Liver (tissue), 9 donors: ENCODE data around the gene EXD3. TPM values are rescaled to one million over a fixed set of nuclear protein-coding genes. Genes with fewer than 3 reads are reported as not detected.
"Not testable (repeated sequence)": the region's sequence is repeated elsewhere in the genome, so short reads cannot be mapped to it uniquely, and the experiment has no call there.

Source experiments
- DNase-seq: peaks from one replicate; pipeline ENCODE4 v3.0.0-alpha.2; 2017; ENCODE audit warnings: low spot score
- H3K27ac ChIP-seq, 2 donors: one replicate each; pipeline ENCODE4 v1.7.0; 2013; ENCODE audit warnings: inconsistent platforms in 2 of 2, low read length in 2 of 2, control low read depth in 1 of 2, low read depth in 1 of 2, mild to moderate bottlenecking in 1 of 2
- H3K27me3 ChIP-seq, 4 donors: one replicate each; pipeline versions ENCODE4 v1.6.1 to v1.7.0; 2013; ENCODE audit warnings: low read length in 3 of 4, inconsistent platforms in 1 of 4, mild to moderate bottlenecking in 1 of 4, moderate library complexity in 1 of 4; ENCODE audit not compliant: control insufficient read depth in 4 of 4, insufficient read depth in 4 of 4
- H3K36me3 ChIP-seq, 4 donors: one replicate each; pipeline versions ENCODE4 v1.6.1 to v1.7.0; 2013; ENCODE audit warnings: low read length in 3 of 4, mild to moderate bottlenecking in 3 of 4, low read depth in 1 of 4, moderate library complexity in 1 of 4; ENCODE audit not compliant: control insufficient read depth in 4 of 4, insufficient read depth in 3 of 4
- H3K4me1 ChIP-seq, 4 donors: one replicate each; pipeline versions ENCODE4 v1.6.1 to v1.7.0; 2013; ENCODE audit warnings: low read length in 3 of 4, mild to moderate bottlenecking in 3 of 4, moderate library complexity in 1 of 4; ENCODE audit not compliant: control insufficient read depth in 4 of 4, insufficient read depth in 4 of 4
- H3K4me3 ChIP-seq, 3 donors: one replicate each; pipeline versions ENCODE4 v1.6.1 to v1.7.0; 2013; ENCODE audit warnings: low read length in 3 of 3, control low read depth in 1 of 3, low read depth in 1 of 3, mild to moderate bottlenecking in 1 of 3
- H3K9ac ChIP-seq, 2 donors: one replicate each; pipeline ENCODE4 v1.7.0; 2013; ENCODE audit warnings: low read length in 2 of 2, mild to moderate bottlenecking in 2 of 2, moderate library complexity in 2 of 2, control low read depth in 1 of 2, low read depth in 1 of 2
- H3K9me3 ChIP-seq, 4 donors: one replicate each; pipeline versions ENCODE4 v1.6.1 to v1.7.0; 2013; ENCODE audit warnings: low read length in 3 of 4; ENCODE audit not compliant: control insufficient read depth in 4 of 4
- EGR1 ChIP-seq, 2 donors: IDR thresholded peaks; 2 replicates each; pipeline ENCODE4 v1.6.1; 2016 to 2018; ENCODE audit warnings: antibody characterized with exemption in 2 of 2, low read depth in 2 of 2
- FOXA1 ChIP-seq: IDR thresholded peaks from 2 replicates; pipeline ENCODE4 v1.6.1; 2016; ENCODE audit warnings: antibody characterized with exemption
- GABPA ChIP-seq, 2 donors: IDR thresholded peaks in 1 of 2; conservative IDR thresholded peaks in 1 of 2; 2 replicates each; pipeline ENCODE4 v1.6.1; 2016; ENCODE audit warnings: antibody characterized with exemption in 2 of 2, mild to moderate bottlenecking in 1 of 2, moderate library complexity in 1 of 2
- HNF4A ChIP-seq, 2 donors: conservative IDR thresholded peaks; 2 replicates each; pipeline ENCODE4 v1.6.1; 2016; ENCODE audit warnings: antibody characterized with exemption in 2 of 2, mild to moderate bottlenecking in 2 of 2
- HNF4G ChIP-seq: IDR thresholded peaks from 2 replicates; pipeline ENCODE4 v1.6.1; 2016; ENCODE audit warnings: antibody characterized with exemption
- JUND ChIP-seq, 2 donors: IDR thresholded peaks; 2 replicates each; pipeline ENCODE4 v1.6.1; 2016; ENCODE audit warnings: antibody characterized with exemption in 2 of 2
- MAX ChIP-seq: IDR thresholded peaks from 2 replicates; pipeline ENCODE4 v1.6.1; 2016; ENCODE audit warnings: antibody characterized with exemption
- NR2F2 ChIP-seq: IDR thresholded peaks from 2 replicates; pipeline ENCODE4 v1.6.1; 2016; ENCODE audit warnings: antibody characterized with exemption
- RAD21 ChIP-seq, 2 donors: IDR thresholded peaks; 2 replicates each; pipeline ENCODE4 v1.6.1; 2016; ENCODE audit warnings: antibody characterized with exemption in 2 of 2, mild to moderate bottlenecking in 2 of 2
- RXRA ChIP-seq, 2 donors: IDR thresholded peaks; 2 replicates each; pipeline ENCODE4 v1.6.1; 2017 to 2018; ENCODE audit warnings: antibody characterized with exemption in 2 of 2, mild to moderate bottlenecking in 1 of 2
- SP1 ChIP-seq: IDR thresholded peaks from 2 replicates; pipeline ENCODE4 v1.6.1; 2018; ENCODE audit warnings: antibody characterized with exemption, mild to moderate bottlenecking
- YY1 ChIP-seq: IDR thresholded peaks from 2 replicates; pipeline ENCODE4 v1.6.1; 2016; ENCODE audit warnings: antibody characterized with exemption, mild to moderate bottlenecking
- WGBS: extraction: QIAGEN DNeasy Blood & Tissue Kit; methylation state at CpG from one replicate; pipeline ENCODE4 v1.1.7; 2013; 5-methylcytosine and 5-hydroxymethylcytosine counted together
- polyA plus RNA-seq, 2 donors: library from polyadenylated mRNA; stranded (reverse) in 1 of 2; unstranded in 1 of 2; fragments of 200-250 nt in 1 of 2; fragments of >200 nt in 1 of 2; fragmentation: Nextera tagmentation in 1 of 2; extraction: Ambion mirVana in 1 of 2; gene quantifications; one replicate each; pipeline versions ENCODE4 v1.2.1 to v1.2.3, GENCODE V29; 2013 to 2015
- total RNA-seq, 2 donors: library from RNA; depleted of rRNA; stranded (reverse); fragments of >200 nt; gene quantifications; one replicate each; pipeline ENCODE4 v1.2.3, GENCODE V29; 2014
- TF ChIP-seq, protein P1 (sequence below): IDR thresholded peaks from 2 replicates; pipeline ENCODE4 v1.6.1; 2016; ENCODE audit warnings: antibody characterized with exemption, mild to moderate bottlenecking
- TF ChIP-seq, protein P2 (sequence below): fragments of 150-350 bp; IDR thresholded peaks from 2 replicates; pipeline ENCODE4 v1.5.1; 2017; ENCODE audit warnings: improper control_type of control experiment, low read depth, low read length; ENCODE audit not compliant: missing input control
- donor health status: healthy.
- donor health status: healthy.
- donor health status: healthy.
- donor health status: healthy.
- donor health status: healthy.

Gene EXD3
- total and polyA plus RNA-seq, 4 donors, result 2.5 to 6.7 (median 3.7) TPM

DNA sequence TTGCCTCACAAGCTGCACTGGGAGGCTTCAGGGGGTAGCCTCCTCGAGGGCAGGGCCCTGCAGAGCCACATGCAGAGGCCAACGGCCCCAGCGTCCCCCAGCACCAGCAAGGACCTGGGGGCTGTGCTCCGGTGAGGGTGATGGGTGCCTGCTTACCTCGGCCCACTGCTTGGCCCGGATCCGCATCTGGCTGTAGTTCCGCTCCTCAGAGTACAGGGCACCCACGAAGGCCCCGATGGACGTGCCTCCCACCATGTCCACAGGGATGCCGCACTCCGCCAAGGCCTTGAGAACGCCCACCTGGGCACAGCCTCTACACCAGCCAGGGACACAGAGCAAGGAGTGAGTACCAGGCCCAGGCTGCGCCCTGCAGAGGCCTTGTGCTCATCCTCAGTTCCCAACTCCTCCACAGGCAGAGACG lies 44.2 kb upstream of the EXD3 start:
- Histone ChIP-seq H3K27ac (no peak overlapping the region), H3K9ac (no peak overlapping the region), H3K9me3 (no peaks in the 10 kb centered on the region), H3K4me3 (no peak overlapping the region), H3K4me1 (no peaks in the 10 kb centered on the region), H3K27me3 (no peaks in the 10 kb centered on the region), H3K36me3 (peaks cover 0 to 6% (median 0%) of the 10 kb centered on the region in 4 donors)
- TF ChIP-seq RAD21 (IDR thresholded peaks at IDR 0.05) (no peak), SP1 (no peak), NR2F2 (no peak), HNF4G (no peak), FOXA1 (no peak), YY1 (no peak), JUND (IDR thresholded peaks at IDR 0.05) (no peak), GABPA (IDR thresholded peaks at IDR 0.05 in 1 of 2, conservative IDR thresholded peaks at IDR 0.05 in 1 of 2) (no peak)
- TF ChIP-seq, protein P1, sequence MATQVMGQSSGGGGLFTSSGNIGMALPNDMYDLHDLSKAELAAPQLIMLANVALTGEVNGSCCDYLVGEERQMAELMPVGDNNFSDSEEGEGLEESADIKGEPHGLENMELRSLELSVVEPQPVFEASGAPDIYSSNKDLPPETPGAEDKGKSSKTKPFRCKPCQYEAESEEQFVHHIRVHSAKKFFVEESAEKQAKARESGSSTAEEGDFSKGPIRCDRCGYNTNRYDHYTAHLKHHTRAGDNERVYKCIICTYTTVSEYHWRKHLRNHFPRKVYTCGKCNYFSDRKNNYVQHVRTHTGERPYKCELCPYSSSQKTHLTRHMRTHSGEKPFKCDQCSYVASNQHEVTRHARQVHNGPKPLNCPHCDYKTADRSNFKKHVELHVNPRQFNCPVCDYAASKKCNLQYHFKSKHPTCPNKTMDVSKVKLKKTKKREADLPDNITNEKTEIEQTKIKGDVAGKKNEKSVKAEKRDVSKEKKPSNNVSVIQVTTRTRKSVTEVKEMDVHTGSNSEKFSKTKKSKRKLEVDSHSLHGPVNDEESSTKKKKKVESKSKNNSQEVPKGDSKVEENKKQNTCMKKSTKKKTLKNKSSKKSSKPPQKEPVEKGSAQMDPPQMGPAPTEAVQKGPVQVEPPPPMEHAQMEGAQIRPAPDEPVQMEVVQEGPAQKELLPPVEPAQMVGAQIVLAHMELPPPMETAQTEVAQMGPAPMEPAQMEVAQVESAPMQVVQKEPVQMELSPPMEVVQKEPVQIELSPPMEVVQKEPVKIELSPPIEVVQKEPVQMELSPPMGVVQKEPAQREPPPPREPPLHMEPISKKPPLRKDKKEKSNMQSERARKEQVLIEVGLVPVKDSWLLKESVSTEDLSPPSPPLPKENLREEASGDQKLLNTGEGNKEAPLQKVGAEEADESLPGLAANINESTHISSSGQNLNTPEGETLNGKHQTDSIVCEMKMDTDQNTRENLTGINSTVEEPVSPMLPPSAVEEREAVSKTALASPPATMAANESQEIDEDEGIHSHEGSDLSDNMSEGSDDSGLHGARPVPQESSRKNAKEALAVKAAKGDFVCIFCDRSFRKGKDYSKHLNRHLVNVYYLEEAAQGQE, result no peak
- WGBS, result 96% methylated on average over 16 of the region's 16 CpGs
- DNase-seq, result no peak

- not testable (repeated sequence) for H3K27ac ChIP-seq, H3K9me3 ChIP-seq, H3K4me3 ChIP-seq, H3K36me3 ChIP-seq, H3K27me3 ChIP-seq, H3K9ac ChIP-seq, DNase-seq, H3K4me1 ChIP-seq
- 95% methylated on average over 35 of the region's 35 CpGs for WGBS
Measured at GRCh38 chr9:137466389-137467085, 43.6 kb upstream of the EXD3 start.

DNA sequence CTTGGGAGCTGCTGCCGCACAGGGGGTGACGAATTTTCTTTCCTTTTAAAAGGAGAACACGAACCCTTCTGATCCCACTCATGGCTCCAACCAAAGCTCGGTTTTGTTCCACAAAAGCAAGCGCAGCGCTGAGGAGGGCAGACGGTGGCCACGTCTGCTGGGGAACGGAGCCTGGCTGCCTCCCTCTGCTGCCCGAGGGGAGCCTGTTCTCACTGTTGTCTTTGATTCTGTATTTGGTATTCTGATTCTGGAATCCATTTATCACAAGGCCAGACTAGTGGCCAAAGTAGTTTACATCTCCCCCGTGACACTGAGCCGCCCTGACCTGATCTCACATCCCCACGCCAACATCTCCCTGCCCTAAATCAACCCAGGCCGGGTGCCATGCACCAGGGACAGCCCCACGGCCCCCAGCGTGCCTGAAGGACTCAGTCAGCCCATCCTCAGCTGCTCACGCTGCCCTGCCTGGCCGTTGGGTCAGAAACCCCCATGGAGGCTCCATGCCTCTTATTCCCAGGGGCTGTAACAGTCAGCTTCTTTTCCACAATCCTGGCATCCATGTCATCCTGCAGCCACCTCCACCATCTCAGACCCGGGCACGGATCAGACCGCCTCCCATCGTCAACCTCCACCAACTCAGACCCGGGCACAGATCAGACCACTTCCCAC lies 42.9 kb upstream of the EXD3 start:
- H3K36me3 ChIP-seq, result peaks cover 0 to 6% (median 0%) of the 10 kb centered on the region in 4 donors
- 95% methylated on average over 23 of the region's 23 CpGs for WGBS
- no peaks in the 10 kb centered on the region for H3K9me3 ChIP-seq
- no peak overlapping the region for H3K27ac ChIP-seq
- no peak for DNase-seq
- no peaks in the 10 kb centered on the region for H3K27me3 ChIP-seq
- H3K4me3 ChIP-seq, result no peak overlapping the region
- H3K4me1 ChIP-seq, result no peaks in the 10 kb centered on the region
- H3K9ac ChIP-seq, result no peak overlapping the region
- TF ChIP-seq YY1 (no peak), MAX (no peak), HNF4A (conservative IDR thresholded peaks at IDR 0.05) (no peak), EGR1 (IDR thresholded peaks at IDR 0.05; ENCODE audit: low read depth in 2 of 2) (no peak), HNF4G (no peak), RAD21 (IDR thresholded peaks at IDR 0.05) (no peak), NR2F2 (no peak), GABPA (IDR thresholded peaks at IDR 0.05 in 1 of 2, conservative IDR thresholded peaks at IDR 0.05 in 1 of 2) (no peak), RXRA (IDR thresholded peaks at IDR 0.05) (no peak), SP1 (no peak), JUND (IDR thresholded peaks at IDR 0.05) (no peak)
- TF ChIP-seq, protein P1, result no peak
- TF ChIP-seq, protein P2, sequence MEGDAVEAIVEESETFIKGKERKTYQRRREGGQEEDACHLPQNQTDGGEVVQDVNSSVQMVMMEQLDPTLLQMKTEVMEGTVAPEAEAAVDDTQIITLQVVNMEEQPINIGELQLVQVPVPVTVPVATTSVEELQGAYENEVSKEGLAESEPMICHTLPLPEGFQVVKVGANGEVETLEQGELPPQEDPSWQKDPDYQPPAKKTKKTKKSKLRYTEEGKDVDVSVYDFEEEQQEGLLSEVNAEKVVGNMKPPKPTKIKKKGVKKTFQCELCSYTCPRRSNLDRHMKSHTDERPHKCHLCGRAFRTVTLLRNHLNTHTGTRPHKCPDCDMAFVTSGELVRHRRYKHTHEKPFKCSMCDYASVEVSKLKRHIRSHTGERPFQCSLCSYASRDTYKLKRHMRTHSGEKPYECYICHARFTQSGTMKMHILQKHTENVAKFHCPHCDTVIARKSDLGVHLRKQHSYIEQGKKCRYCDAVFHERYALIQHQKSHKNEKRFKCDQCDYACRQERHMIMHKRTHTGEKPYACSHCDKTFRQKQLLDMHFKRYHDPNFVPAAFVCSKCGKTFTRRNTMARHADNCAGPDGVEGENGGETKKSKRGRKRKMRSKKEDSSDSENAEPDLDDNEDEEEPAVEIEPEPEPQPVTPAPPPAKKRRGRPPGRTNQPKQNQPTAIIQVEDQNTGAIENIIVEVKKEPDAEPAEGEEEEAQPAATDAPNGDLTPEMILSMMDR, result no peak
